ENCODE measurements around the gene EXO5. TPM values are rescaled to one million over a fixed set of nuclear protein-coding genes. Genes with fewer than 3 reads are reported as not detected.

The EXO5 gene
- total RNA-seq, 1 donor from 2014 or later = 9.7 TPM

DNA sequence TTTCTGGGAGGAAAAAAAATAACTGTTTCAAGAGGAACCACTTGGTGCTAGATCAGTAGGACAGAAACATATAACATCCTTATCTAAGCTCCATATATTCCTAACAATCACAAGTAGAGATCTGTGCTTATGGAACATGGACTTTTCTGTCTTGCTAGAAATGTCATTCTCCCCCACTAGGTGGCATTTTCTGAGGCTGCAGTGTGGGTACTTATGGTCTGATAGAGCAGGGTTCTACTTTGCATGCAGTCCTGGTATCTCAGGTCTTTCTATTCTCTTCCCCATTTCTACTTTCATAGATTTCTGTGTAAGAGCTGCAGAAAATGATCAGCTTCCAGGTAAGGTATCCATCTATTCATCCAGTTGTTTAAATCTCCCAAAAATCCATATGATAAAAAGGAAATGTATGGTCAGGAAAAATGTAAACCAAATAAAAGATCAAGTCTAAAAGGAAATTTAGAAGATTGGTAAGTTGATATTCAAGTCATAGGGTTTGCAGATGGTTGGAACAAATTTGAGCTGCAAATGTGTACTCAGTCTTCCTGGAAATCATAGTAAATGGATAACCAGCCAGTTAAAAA is 24.4 kb downstream of the EXO5 start:
- Mint-ChIP-seq H3K9me3 (ENCODE audit: unreplicated experiment) (peaks cover 9% of the 10 kb centered on the region), H3K36me3 (ENCODE audit: unreplicated experiment) (peaks cover 7% of the 10 kb centered on the region), H3K27me3 (ENCODE audit: unreplicated experiment) (peaks cover 2% of the 10 kb centered on the region), H3K27ac (ENCODE audit: unreplicated experiment) (no peak overlapping the region), H3K4me3 (ENCODE audit: unreplicated experiment) (peak overlapping the region; percentile 14), H3K4me1 (ENCODE audit: unreplicated experiment) (peaks cover 25% of the 10 kb centered on the region)
- TF ChIP-seq, protein P1, sequence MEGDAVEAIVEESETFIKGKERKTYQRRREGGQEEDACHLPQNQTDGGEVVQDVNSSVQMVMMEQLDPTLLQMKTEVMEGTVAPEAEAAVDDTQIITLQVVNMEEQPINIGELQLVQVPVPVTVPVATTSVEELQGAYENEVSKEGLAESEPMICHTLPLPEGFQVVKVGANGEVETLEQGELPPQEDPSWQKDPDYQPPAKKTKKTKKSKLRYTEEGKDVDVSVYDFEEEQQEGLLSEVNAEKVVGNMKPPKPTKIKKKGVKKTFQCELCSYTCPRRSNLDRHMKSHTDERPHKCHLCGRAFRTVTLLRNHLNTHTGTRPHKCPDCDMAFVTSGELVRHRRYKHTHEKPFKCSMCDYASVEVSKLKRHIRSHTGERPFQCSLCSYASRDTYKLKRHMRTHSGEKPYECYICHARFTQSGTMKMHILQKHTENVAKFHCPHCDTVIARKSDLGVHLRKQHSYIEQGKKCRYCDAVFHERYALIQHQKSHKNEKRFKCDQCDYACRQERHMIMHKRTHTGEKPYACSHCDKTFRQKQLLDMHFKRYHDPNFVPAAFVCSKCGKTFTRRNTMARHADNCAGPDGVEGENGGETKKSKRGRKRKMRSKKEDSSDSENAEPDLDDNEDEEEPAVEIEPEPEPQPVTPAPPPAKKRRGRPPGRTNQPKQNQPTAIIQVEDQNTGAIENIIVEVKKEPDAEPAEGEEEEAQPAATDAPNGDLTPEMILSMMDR (IDR thresholded peaks at IDR 0.05) = peak; percentile 66
- no peak for DNase-seq (ENCODE audit: extremely low spot score, unreplicated experiment)

DNA sequence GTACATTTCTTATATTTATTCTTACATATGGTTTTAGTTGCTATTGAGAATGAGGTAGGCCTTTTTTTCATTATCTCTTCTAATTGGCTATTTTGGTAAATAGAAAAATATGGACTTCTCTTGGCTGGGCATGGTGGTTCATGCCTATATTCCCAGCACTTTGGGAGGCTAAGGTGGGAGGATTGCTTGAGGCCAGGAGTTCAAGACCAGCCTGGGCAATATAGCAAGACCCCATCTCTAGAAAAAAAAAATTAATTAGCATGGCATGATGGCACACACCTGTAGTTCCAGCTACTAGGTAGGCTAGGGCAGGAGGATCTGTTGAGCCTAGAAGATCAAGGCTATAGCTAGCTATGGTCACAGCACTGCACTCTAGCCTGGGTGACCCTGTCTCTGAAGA is 26.0 kb downstream of the EXO5 start:
- H3K27me3 Mint-ChIP-seq (ENCODE audit: unreplicated experiment) = peaks cover 2% of the 10 kb centered on the region
- peaks cover 7% of the 10 kb centered on the region for H3K36me3 Mint-ChIP-seq (ENCODE audit: unreplicated experiment)
- peaks cover 25% of the 10 kb centered on the region for H3K4me1 Mint-ChIP-seq (ENCODE audit: unreplicated experiment)
- no peak overlapping the region for H3K4me3 Mint-ChIP-seq (ENCODE audit: unreplicated experiment)
- H3K9me3 Mint-ChIP-seq (ENCODE audit: unreplicated experiment) = peaks cover 9% of the 10 kb centered on the region
- TF ChIP-seq, protein P1 (IDR thresholded peaks at IDR 0.05) = no peak
- DNase-seq (ENCODE audit: extremely low spot score, unreplicated experiment) = no peak
- H3K27ac Mint-ChIP-seq (ENCODE audit: unreplicated experiment) = no peak overlapping the region

DNA sequence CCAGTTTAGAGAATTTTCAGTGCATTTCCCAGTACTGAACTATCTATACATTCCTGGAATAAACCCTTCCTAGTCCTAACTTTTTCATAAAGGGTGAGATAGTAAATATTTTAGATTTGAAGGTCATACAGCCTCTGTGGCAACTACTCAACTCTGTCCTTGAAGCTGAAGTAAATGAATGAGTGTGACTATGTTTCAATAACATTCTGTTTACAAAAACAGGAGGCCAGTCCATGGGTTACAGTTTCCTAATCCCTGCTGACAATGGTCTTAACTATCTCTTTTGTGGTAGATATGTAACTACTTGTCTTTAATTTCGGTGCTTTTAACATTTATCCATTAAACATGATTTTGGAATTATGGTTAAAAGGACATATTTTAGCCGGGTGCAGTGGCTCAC is 27.2 kb downstream of the EXO5 start:
- Mint-ChIP-seq H3K27ac (ENCODE audit: unreplicated experiment) (no peak overlapping the region), H3K4me1 (ENCODE audit: unreplicated experiment) (peaks cover 22% of the 10 kb centered on the region), H3K4me3 (ENCODE audit: unreplicated experiment) (no peak overlapping the region), H3K27me3 (ENCODE audit: unreplicated experiment) (no peaks in the 10 kb centered on the region), H3K36me3 (ENCODE audit: unreplicated experiment) (peaks cover 7% of the 10 kb centered on the region), H3K9me3 (ENCODE audit: unreplicated experiment) (peaks cover 6% of the 10 kb centered on the region)
- TF ChIP-seq, protein P1 (IDR thresholded peaks at IDR 0.05) = no peak
- no peak for DNase-seq (ENCODE audit: extremely low spot score, unreplicated experiment)

DNA sequence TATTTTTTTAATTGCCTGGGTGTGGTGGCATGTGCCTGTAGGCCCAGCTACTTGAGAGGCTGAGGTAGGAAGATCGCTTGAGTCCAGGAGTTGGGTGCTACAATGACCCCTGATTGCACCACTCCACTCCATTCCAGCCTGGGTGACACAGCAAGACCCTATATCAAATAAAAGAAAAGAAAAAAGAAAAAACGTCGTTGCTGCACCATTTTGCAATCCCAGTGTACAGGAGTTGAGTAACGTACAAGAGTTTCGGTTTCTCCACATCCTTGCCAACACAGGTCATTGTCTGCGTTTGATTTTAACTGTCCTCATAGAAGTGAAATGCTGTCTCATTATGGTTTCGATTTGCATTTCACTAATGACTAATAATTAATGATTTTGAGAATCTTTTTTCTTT is 30.8 kb downstream of the EXO5 start:
- Mint-ChIP-seq H3K4me3 (ENCODE audit: unreplicated experiment) (no peak overlapping the region), H3K27me3 (ENCODE audit: unreplicated experiment) (no peaks in the 10 kb centered on the region), H3K27ac (ENCODE audit: unreplicated experiment) (no peak overlapping the region), H3K9me3 (ENCODE audit: unreplicated experiment) (no peaks in the 10 kb centered on the region), H3K36me3 (ENCODE audit: unreplicated experiment) (peaks cover 26% of the 10 kb centered on the region), H3K4me1 (ENCODE audit: unreplicated experiment) (no peaks in the 10 kb centered on the region)
- TF ChIP-seq, protein P1 (IDR thresholded peaks at IDR 0.05) = no peak
- DNase-seq (ENCODE audit: extremely low spot score, unreplicated experiment) = no peak

DNA sequence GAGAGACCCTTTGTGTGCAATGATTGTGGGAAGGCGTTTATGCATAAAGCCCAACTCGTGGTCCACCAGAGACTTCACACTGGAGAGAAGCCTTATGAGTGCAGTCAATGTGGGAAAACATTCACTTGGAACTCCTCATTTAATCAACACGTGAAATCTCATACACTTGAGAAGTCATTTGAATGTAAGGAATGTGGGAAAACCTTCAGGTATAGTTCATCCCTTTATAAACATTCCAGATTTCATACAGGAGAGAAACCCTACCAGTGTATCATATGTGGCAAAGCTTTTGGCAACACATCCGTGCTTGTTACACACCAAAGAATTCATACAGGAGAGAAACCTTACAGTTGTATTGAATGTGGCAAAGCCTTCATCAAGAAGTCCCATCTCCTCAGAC is 38.4 kb downstream of the EXO5 start:
- Mint-ChIP-seq H3K27ac (ENCODE audit: unreplicated experiment) (no peak overlapping the region), H3K36me3 (ENCODE audit: unreplicated experiment) (peaks cover 48% of the 10 kb centered on the region), H3K4me3 (ENCODE audit: unreplicated experiment) (no peak overlapping the region), H3K9me3 (ENCODE audit: unreplicated experiment) (peaks cover 19% of the 10 kb centered on the region), H3K27me3 (ENCODE audit: unreplicated experiment) (no peaks in the 10 kb centered on the region), H3K4me1 (ENCODE audit: unreplicated experiment) (no peaks in the 10 kb centered on the region)
- TF ChIP-seq, protein P1 (IDR thresholded peaks at IDR 0.05) = no peak
- DNase-seq (ENCODE audit: extremely low spot score, unreplicated experiment) = no peak

Data from osteocyte (in vitro differentiated cells).